Mammary epithelial cell (primary cell): ENCODE data around the gene NOTO.
A peak's percentile ranks its signal among the peaks of the same experiment; 100 is the strongest.

ENCODE experiments used
- EZH2 ChIP-seq: IDR thresholded peaks from 2 replicates; pipeline ENCODE4 v1.6.1; 2012; ENCODE audit warnings: low read length, inconsistent platforms, borderline replicate concordance
- TF ChIP-seq, protein P1 (sequence below), 2 donors: IDR thresholded peaks in 1 of 2; conservative IDR thresholded peaks in 1 of 2; 2 replicates each; pipeline ENCODE4 v1.5.1; 2011 to 2012; ENCODE audit warnings: inconsistent platforms in 2 of 2, low read length in 2 of 2, mild to moderate bottlenecking in 2 of 2, control low read depth in 1 of 2, low read depth in 1 of 2; ENCODE audit not compliant: insufficient read depth in 1 of 2; ENCODE audit errors: extremely low read depth in 1 of 2

- TF ChIP-seq, protein P1, sequence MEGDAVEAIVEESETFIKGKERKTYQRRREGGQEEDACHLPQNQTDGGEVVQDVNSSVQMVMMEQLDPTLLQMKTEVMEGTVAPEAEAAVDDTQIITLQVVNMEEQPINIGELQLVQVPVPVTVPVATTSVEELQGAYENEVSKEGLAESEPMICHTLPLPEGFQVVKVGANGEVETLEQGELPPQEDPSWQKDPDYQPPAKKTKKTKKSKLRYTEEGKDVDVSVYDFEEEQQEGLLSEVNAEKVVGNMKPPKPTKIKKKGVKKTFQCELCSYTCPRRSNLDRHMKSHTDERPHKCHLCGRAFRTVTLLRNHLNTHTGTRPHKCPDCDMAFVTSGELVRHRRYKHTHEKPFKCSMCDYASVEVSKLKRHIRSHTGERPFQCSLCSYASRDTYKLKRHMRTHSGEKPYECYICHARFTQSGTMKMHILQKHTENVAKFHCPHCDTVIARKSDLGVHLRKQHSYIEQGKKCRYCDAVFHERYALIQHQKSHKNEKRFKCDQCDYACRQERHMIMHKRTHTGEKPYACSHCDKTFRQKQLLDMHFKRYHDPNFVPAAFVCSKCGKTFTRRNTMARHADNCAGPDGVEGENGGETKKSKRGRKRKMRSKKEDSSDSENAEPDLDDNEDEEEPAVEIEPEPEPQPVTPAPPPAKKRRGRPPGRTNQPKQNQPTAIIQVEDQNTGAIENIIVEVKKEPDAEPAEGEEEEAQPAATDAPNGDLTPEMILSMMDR (conservative IDR thresholded peaks at IDR 0.05 in 1 of 2, IDR thresholded peaks at IDR 0.05 in 1 of 2; ENCODE audit: extremely low read depth in 1 of 2, insufficient read depth in 1 of 2, low read depth in 1 of 2, low read length in 2 of 2) = peak; percentile 64 to 93
- TF ChIP-seq EZH2 = no peak
These were observed 25.3 kb upstream of the NOTO start for GRCh38 chr2:73176881-73177644.
